GM12873 (cell line): ENCODE data around the gene ANKRD40CL.

Source experiments
- TF ChIP-seq, protein P1 (sequence below): IDR thresholded peaks from 2 replicates; pipeline ENCODE4 v1.5.1; 2012; ENCODE audit warnings: low read depth, mild to moderate bottlenecking, moderate library complexity, low read length, control low read depth; ENCODE audit not compliant: insufficient read depth; ENCODE audit errors: missing control alignments

ANKRD40CL gene

DNA sequence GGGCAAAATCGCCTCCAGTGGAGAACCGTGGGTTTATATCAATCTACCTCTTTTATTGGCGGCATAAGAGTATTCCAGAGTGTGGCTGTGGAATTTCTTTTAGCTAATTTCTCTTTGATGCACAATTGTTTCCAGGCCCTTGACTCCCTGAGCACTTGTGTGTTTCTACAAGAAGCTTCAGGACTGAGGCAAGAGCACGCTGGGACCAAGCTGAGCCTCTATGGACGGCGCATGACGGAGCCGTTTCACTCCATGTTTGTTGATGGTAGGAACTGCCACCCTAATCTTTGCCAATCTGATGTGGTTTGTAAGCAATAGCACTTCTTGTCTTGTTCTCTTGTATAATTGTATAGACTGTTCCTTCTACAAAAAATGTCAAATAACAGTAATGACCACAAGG, 11.2 kb upstream of the ANKRD40CL start:
- TF ChIP-seq, protein P1, sequence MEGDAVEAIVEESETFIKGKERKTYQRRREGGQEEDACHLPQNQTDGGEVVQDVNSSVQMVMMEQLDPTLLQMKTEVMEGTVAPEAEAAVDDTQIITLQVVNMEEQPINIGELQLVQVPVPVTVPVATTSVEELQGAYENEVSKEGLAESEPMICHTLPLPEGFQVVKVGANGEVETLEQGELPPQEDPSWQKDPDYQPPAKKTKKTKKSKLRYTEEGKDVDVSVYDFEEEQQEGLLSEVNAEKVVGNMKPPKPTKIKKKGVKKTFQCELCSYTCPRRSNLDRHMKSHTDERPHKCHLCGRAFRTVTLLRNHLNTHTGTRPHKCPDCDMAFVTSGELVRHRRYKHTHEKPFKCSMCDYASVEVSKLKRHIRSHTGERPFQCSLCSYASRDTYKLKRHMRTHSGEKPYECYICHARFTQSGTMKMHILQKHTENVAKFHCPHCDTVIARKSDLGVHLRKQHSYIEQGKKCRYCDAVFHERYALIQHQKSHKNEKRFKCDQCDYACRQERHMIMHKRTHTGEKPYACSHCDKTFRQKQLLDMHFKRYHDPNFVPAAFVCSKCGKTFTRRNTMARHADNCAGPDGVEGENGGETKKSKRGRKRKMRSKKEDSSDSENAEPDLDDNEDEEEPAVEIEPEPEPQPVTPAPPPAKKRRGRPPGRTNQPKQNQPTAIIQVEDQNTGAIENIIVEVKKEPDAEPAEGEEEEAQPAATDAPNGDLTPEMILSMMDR = no peak

DNA sequence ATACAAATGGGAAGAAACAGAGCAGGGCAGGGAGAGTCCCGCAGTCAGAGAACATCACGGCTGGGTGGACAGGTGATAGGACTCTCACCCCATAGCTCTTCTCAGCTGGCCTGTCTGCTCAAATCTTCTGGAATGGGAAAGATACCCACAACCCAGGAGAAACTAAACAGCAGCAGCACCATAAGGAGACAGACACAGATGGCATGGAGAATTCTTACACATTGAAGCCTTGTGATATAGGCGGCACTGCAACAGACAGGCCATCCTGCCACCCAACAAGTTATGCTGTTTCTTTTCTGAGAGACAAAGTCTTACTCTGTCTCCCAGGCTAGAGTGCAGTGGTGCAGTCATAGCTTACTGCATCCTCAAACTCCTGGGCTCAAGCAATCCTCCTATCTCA, 8.6 kb upstream of the ANKRD40CL start:
- TF ChIP-seq, protein P1 = no peak

DNA sequence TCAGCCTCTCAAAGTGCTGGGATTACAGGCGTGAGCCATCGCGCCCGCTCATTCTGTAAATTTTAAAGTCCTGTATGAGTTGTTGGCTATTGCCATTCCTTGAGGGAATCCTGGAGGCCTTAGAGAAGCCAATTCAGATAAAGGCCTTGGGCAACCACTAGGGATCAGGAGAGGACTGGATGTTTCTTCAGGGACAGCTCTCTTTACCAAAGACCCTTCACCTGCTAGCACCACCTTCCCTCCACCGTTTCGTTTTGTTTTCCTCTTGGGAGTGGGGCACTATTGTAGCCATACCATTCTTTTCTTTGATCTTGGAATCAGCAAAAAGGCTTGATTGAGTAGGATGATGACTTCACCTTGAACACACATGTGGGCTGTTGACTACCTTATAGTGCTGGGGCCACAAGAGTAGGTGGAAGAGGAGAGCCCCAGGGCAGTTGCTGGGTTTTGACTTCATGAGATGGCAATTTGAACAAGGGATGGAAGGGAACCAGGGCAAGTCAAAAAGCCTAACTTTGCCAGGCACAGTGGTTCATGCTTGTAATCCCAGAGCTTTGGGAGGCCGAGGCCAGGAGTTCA, 7.0 kb upstream of the ANKRD40CL start:
- TF ChIP-seq, protein P1 = no peak

GRCh38 chr17:50771991-50772785, 4.9 kb upstream of the ANKRD40CL start:
- TF ChIP-seq, protein P1 = no peak

DNA sequence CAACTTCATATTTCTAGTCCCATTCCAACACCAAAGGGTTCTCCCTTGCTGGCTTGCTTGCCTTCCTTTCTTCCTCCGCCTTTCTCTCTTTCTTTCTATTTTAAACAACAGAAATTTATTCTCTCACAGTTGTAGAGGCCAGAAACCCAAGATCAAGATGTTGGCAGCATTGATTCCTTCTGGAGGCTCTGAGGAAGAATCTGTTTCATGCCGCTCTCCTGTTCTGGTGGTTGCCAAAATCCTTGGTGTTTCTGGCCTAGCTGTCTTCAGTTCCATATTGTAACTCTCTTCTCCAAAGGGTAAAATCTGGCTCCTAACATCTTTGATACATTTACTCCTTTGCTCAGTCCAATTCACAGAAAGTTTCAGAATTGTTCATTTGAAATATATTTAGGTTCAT, 3.0 kb upstream of the ANKRD40CL start:
- TF ChIP-seq, protein P1 = no peak

DNA sequence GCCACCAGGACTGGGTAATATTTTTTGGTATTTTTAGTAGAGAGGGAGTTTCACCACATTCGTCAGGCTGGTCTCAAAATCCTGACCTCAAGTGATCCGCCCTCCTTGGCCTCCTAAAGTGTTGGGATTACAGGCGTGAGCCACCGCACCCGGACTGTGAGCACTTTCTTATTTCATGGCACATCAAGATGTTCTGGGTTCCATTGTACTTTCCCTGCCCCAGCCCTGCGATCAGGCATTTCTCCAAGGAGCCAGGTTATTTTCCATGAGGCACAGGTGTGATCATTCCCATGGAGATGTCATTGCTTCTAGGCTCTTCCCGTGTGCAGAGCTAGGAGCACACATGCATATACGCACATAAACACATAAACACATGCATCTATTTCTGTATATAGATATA, 2.6 kb upstream of the ANKRD40CL start:
- TF ChIP-seq, protein P1 = no peak

DNA sequence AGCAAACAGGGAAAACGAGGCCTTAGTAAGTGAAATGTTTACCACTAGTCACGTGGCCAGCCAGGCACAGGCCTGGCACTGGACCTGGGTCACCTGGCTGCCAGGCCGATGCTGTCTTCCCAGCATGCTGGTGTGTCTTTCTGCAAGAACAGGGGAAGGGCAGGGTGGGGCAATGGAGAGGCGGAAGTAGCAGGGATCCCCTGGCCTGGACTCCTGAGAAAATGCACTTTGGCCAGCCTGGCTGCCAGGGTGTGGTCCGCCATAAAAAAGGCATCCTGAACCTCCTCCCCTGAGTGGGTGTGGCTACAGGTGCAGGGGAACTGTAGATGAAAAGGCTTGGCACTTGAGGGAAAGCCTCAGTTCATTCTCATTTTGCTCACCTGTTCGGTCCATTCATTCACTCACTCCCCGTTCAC, 1.0 kb upstream of the ANKRD40CL start:
- TF ChIP-seq, protein P1 = no peak
